ENCODE results near the gene MMUT.

- no peak for TF ChIP-seq EZH2 (IDR thresholded peaks at IDR 0.05; ENCODE audit: borderline replicate concordance, low read depth, low read length, severe bottlenecking)
- no peak for TF ChIP-seq CTCF (IDR thresholded peaks at IDR 0.05; ENCODE audit: borderline replicate concordance, extremely low read depth, low read length, poor library complexity, severe bottlenecking)
Observed at GRCh38 chr6:49499126-49499525, 36.1 kb upstream of the MMUT start.
